B cell (primary cell): ENCODE results near the gene MLANA. TPM values are rescaled to one million over a fixed set of nuclear protein-coding genes. Genes with fewer than 3 reads are reported as not detected.

ENCODE experiments used
- ATAC-seq: fragments of 200-7000 bp; cut with Tn5 transposase; one replicate; pipeline ENCODE4 v1.10.0; 2021; ENCODE audit warnings: low read depth, mild to moderate bottlenecking, moderate number of reproducible peaks, moderate library complexity
- CTCF ChIA-PET: fragments of 350-600 bp; sonication (Branson Sonifier 250); formaldehyde crosslinking; loops from one replicate; lab custom pipeline; 2021; ENCODE audit warnings: antibody characterized with exemption, inconsistent platforms; lab: Charles Lee
- POLR2A ChIA-PET: fragments of 350-600 bp; sonication (Branson Sonifier 250); formaldehyde crosslinking; loops from one replicate; lab custom pipeline; 2021; ENCODE audit warnings: antibody characterized with exemption; lab: Charles Lee
- DNase-seq: peaks from one replicate; pipeline ENCODE4 v3.0.0; 2013
- H2AFZ ChIP-seq: 2 replicates; pipeline ENCODE4 v1.6.1; 2012; ENCODE audit warnings: mild to moderate bottlenecking, low read depth, low read length; ENCODE audit not compliant: insufficient read depth, poor library complexity, severe bottlenecking
- H3K27ac ChIP-seq, 2 donors: 1 replicate in 1 of 2; 2 replicates in 1 of 2; pipeline ENCODE4 v1.5.1; 2012 to 2013; ENCODE audit warnings: low read length in 2 of 2, mild to moderate bottlenecking in 2 of 2, moderate library complexity in 1 of 2
- H3K27me3 ChIP-seq, 4 experiments: fragments of 200-600 bp in 1 of 4; sonication (generic) in 1 of 4; replicated peaks in 1 of 4; 1 replicate in 2 of 4; 2 replicates in 2 of 4; pipeline versions ENCODE4 v1.6.1 to v1.7.0; 2013 to 2016; ENCODE audit warnings: low read length in 3 of 4, mild to moderate bottlenecking in 2 of 4, mixed read lengths in 1 of 4, moderate library complexity in 1 of 4; ENCODE audit not compliant: insufficient read depth in 4 of 4, control insufficient read depth in 3 of 4; ENCODE audit errors: control extremely low read depth in 1 of 4
- H3K36me3 ChIP-seq, 2 experiments: replicated peaks in 1 of 2; 1 replicate in 1 of 2; 2 replicates in 1 of 2; pipeline versions ENCODE4 v1.6.1 to v1.7.1; 2013; ENCODE audit warnings: low read length in 1 of 2; ENCODE audit not compliant: insufficient read depth in 2 of 2, control insufficient read depth in 1 of 2; ENCODE audit errors: control extremely low read depth in 1 of 2, extremely low read depth in 1 of 2
- H3K4me1 ChIP-seq, 2 donors: fragments of 200-600 bp in 1 of 2; sonication (generic) in 1 of 2; 1 replicate in 1 of 2; 2 replicates in 1 of 2; pipeline versions ENCODE4 v1.5.1 to v1.6.1; 2013 to 2017; ENCODE audit warnings: low read length in 2 of 2; ENCODE audit not compliant: control insufficient read depth in 2 of 2, insufficient read depth in 2 of 2
- H3K4me2 ChIP-seq: replicated peaks from 2 replicates; pipeline ENCODE3; 2012; ENCODE audit warnings: mild to moderate bottlenecking, low read depth, low read length; ENCODE audit not compliant: poor library complexity, severe bottlenecking
- H3K4me3 ChIP-seq, 5 experiments: fragments of 200-600 bp in 1 of 5; sonication (generic) in 1 of 5; 1 replicate in 3 of 5; 2 replicates in 2 of 5; pipeline versions ENCODE4 v1.5.1 to v1.7.0; 2011 to 2016; ENCODE audit warnings: low read length in 4 of 5, mild to moderate bottlenecking in 4 of 5, low read depth in 2 of 5, control low read depth in 1 of 5, moderate library complexity in 1 of 5; ENCODE audit not compliant: insufficient read depth in 1 of 5; ENCODE audit errors: control extremely low read depth in 1 of 5, extremely low read depth in 1 of 5
- H3K79me2 ChIP-seq: fragments of 200-600 bp; sonication (generic); one replicate; pipeline ENCODE4 v1.6.0; 2016; ENCODE audit warnings: low read length; ENCODE audit not compliant: control insufficient read depth, insufficient read depth
- H3K9ac ChIP-seq: fragments of 200-600 bp; sonication (generic); 2 replicates; pipeline ENCODE4 v1.6.1; 2017; ENCODE audit warnings: mild to moderate bottlenecking, low read length, moderate library complexity
- H3K9me3 ChIP-seq, 3 donors: one replicate each; pipeline versions ENCODE4 v1.6.1 to v1.7.1; 2013; ENCODE audit warnings: low read length in 2 of 3; ENCODE audit not compliant: control insufficient read depth in 2 of 3, insufficient read depth in 1 of 3; ENCODE audit errors: control extremely low read depth in 1 of 3
- H4K20me1 ChIP-seq: 2 replicates; pipeline ENCODE4 v1.6.0; 2012; ENCODE audit warnings: mild to moderate bottlenecking, low read length; ENCODE audit not compliant: insufficient read depth, control insufficient read depth, poor library complexity, severe bottlenecking
- H3K27ac Mint-ChIP-seq: one replicate; pipeline ENCODE4 v1.8.0; 2021; ENCODE audit warnings: mixed read lengths
- H3K27me3 Mint-ChIP-seq: one replicate; pipeline ENCODE4 v1.8.0; 2021; ENCODE audit warnings: mixed read lengths
- H3K4me1 Mint-ChIP-seq: one replicate; pipeline ENCODE4 v1.8.0; 2021; ENCODE audit warnings: mixed read lengths
- H3K4me3 Mint-ChIP-seq: one replicate; pipeline ENCODE4 v1.8.0; 2021; ENCODE audit warnings: mixed read lengths
- H3K9me3 Mint-ChIP-seq: one replicate; pipeline ENCODE4 v1.8.0; 2022; ENCODE audit warnings: mixed read lengths; ENCODE audit not compliant: insufficient read depth
- CTCF ChIP-seq: fragments of 200-600 bp; IDR thresholded peaks from one replicate; pipeline ENCODE4 v1.8.0; 2022; ENCODE audit warnings: antibody characterized with exemption, mild to moderate bottlenecking
- EZH2 ChIP-seq: IDR thresholded peaks from 2 replicates; pipeline ENCODE4 v1.6.1; 2012; ENCODE audit warnings: borderline replicate concordance, low read depth, mild to moderate bottlenecking, moderate library complexity, low read length; ENCODE audit not compliant: insufficient read depth, poor library complexity, severe bottlenecking
- WGBS: methylation state at CpG from one replicate; pipeline ENCODE4 v1.1.5; 2013; ENCODE audit warnings: missing lambda C conversion rate; ENCODE audit not compliant: insufficient coverage; 5-methylcytosine and 5-hydroxymethylcytosine counted together
- intact Hi-C: fragments of 100-400 bp; cut with micrococcal nuclease; formaldehyde crosslinking; loops from one replicate; pipeline ENCODE4 v1.10.0; 2022
- polyA plus RNA-seq: library from polyadenylated mRNA; depleted of rRNA; stranded (reverse); fragments of >200 nt; gene quantifications from 2 replicates; pipeline ENCODE4 v1.2.3, GENCODE V29; 2012
- total RNA-seq, 2 donors: library from RNA; stranded (reverse); fragments of 120-200 nt in 1 of 2; gene quantifications; 1 replicate in 1 of 2; 2 replicates in 1 of 2; pipeline versions ENCODE4 v1.2.3 to v1.2.4, GENCODE V29; 2013 to 2022

MLANA gene
- total and polyA plus RNA-seq, 2 donors (not counting 1 experiment from before 2014, with no cell fraction given), result not detected

GRCh38 chr9:5871785-5872184 is 18.9 kb upstream of the MLANA start:
- peaks cover 0 to 2% (median 0%) of the 10 kb centered on the region in 3 donors for H3K9me3 ChIP-seq
- DNase-seq, result no peak
- Mint-ChIP-seq H3K4me3 (no peak overlapping the region), H3K9me3 (no peaks in the 10 kb centered on the region), H3K27me3 (no peaks in the 10 kb centered on the region), H3K27ac (no peak overlapping the region), H3K4me1 (peaks cover 7% of the 10 kb centered on the region)
- no peak overlapping the region for H3K4me2 ChIP-seq
- TF ChIP-seq CTCF (no peak), EZH2 (no peak)
- H3K4me1 ChIP-seq, result peaks cover 0 to 7% of the 10 kb centered on the region in 2 donors
- WGBS, result 80% methylated on average over 2 of the region's 2 CpGs
- H3K79me2 ChIP-seq, result no peaks in the 10 kb centered on the region
- no peaks in the 10 kb centered on the region for H3K27me3 ChIP-seq
- H2AFZ ChIP-seq, result no peak overlapping the region
- no peak overlapping the region for H3K27ac ChIP-seq
- ChIA-PET CTCF (interaction anchor here (0.7 to 1.0 kb wide), 2 partner anchors 14 to 706 kb away, joined by 3 read pairs; no protein-coding TSS in a partner anchor), POLR2A (no interaction called here)
- H3K9ac ChIP-seq, result no peak overlapping the region
- intact Hi-C loops, result no loop called here
- H3K36me3 ChIP-seq, result peaks cover 0 to 3% of the 10 kb centered on the region in 2 experiments
- no peaks in the 10 kb centered on the region for H4K20me1 ChIP-seq
- ATAC-seq, result no peak
- no peak overlapping the region for H3K4me3 ChIP-seq

GRCh38 chr9:5872511-5872910 is 18.2 kb upstream of the MLANA start:
- no peak for DNase-seq
- CTCF ChIA-PET, result interaction anchor here (1.0 kb wide), 1 partner anchor 13 kb away, joined by 3 read pairs; no protein-coding TSS in a partner anchor
- POLR2A ChIA-PET, result no interaction called here

More at GRCh38 chr9:5872511-5872910, 18.2 kb upstream of the MLANA start:
- H3K4me3 ChIP-seq, result no peak overlapping the region
- Mint-ChIP-seq H3K27ac (no peak overlapping the region), H3K27me3 (no peaks in the 10 kb centered on the region), H3K4me1 (peaks cover 7% of the 10 kb centered on the region), H3K9me3 (no peaks in the 10 kb centered on the region), H3K4me3 (no peak overlapping the region)
- no peak overlapping the region for H3K27ac ChIP-seq
- H3K4me2 ChIP-seq, result no peak overlapping the region
- TF ChIP-seq EZH2 (no peak), CTCF (no peak)
- ATAC-seq, result no peak
- no peaks in the 10 kb centered on the region for H3K79me2 ChIP-seq
- intact Hi-C loops, result no loop called here
- H3K9ac ChIP-seq, result no peak overlapping the region
- no peak overlapping the region for H2AFZ ChIP-seq
- peaks cover 0 to 3% (median 0%) of the 10 kb centered on the region in 3 donors for H3K9me3 ChIP-seq
- peaks cover 0 to 3% of the 10 kb centered on the region in 2 experiments for H3K36me3 ChIP-seq
- peaks cover 0 to 7% of the 10 kb centered on the region in 2 donors for H3K4me1 ChIP-seq
- no peaks in the 10 kb centered on the region for H4K20me1 ChIP-seq
- WGBS, result 75% methylated on average over 4 of the region's 4 CpGs
- H3K27me3 ChIP-seq, result no peaks in the 10 kb centered on the region
